ENCODE data around the gene SLC9A8. TPM values are rescaled to one million over a fixed set of nuclear protein-coding genes. Genes with fewer than 3 reads are reported as not detected.

The SLC9A8 gene
- total and polyA plus RNA-seq, 9 of the 15 experiments (the other 6 are each of a cell fraction or from before 2014, with no cell fraction given) = 0.56 to 9.7 (median 5.0) TPM

DNA sequence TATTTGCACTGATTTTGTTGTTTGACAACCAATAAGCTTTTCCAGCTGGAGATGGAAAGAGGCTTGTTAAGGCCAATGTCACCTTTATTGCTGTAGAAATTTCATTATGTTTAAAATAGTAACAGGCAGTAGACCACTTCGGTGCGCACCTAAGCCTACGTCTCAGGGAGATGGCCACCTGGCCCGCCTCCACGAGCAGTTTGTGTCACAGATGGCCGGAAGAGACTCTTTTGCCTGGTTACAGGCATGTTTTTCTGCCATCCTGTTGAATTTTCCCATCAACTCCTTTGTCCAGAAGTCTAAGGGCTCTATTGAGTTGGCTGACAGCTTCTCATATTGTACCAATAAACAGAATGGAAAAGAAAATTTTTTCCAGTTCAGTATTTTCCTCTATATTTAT, 51.0 kb downstream of the SLC9A8 start (continued):
- TF ChIP-seq ETS1 (conservative IDR thresholded peaks at IDR 0.05; ENCODE audit: control insufficient read depth, low read depth, low read length) (no peak), NFIX (CRISPR knock-in tag; IDR thresholded peaks at IDR 0.05; ENCODE audit: low read depth) (no peak)
- TF ChIP-seq, protein P1, sequence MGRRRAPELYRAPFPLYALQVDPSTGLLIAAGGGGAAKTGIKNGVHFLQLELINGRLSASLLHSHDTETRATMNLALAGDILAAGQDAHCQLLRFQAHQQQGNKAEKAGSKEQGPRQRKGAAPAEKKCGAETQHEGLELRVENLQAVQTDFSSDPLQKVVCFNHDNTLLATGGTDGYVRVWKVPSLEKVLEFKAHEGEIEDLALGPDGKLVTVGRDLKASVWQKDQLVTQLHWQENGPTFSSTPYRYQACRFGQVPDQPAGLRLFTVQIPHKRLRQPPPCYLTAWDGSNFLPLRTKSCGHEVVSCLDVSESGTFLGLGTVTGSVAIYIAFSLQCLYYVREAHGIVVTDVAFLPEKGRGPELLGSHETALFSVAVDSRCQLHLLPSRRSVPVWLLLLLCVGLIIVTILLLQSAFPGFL (CRISPR knock-in tag; IDR thresholded peaks at IDR 0.05) = no peak

- Histone ChIP-seq H3K27ac (ENCODE audit: extremely low read depth, low read depth, low read length) (no peak overlapping the region), H3K27me3 (ENCODE audit: control insufficient read depth in 2 of 2, insufficient read depth in 2 of 2, low read length in 2 of 2) (no peaks in the 10 kb centered on the region), H2AFZ (ENCODE audit: low read depth, low read length) (no peak overlapping the region), H3K79me2 (ENCODE audit: control insufficient read depth, insufficient read depth, low read length) (no peaks in the 10 kb centered on the region), H3K36me3 (ENCODE audit: control insufficient read depth, insufficient read depth, low read length) (peaks cover 16% of the 10 kb centered on the region; the same call in 2 of the 3 replicates), H4K20me1 (replicated peaks; ENCODE audit: control insufficient read depth, insufficient read depth, low read length) (no peaks in the 10 kb centered on the region), H3K9me1 (ENCODE audit: control insufficient read depth, insufficient read depth, low read length) (no peaks in the 10 kb centered on the region), H3K4me3 (no peak overlapping the region), H3K4me1 (replicated peaks in 1 of 2; ENCODE audit: control insufficient read depth in 2 of 2, insufficient read depth in 2 of 2, low read length in 2 of 2) (peaks cover 6 to 20% of the 10 kb centered on the region in 2 experiments; a peak in 4 of 5 replicates), H3K4me2 (ENCODE audit: insufficient read depth, low read length) (no peak overlapping the region), H3K9ac (ENCODE audit: insufficient read depth in 1 of 2, low read depth in 2 of 2, low read length in 2 of 2) (no peak overlapping the region), H3K9me3 (replicated peaks; ENCODE audit: control insufficient read depth, insufficient read depth, low read depth, low read length) (no peaks in the 10 kb centered on the region)
- BruUV-seq (replicated peaks) = no TSS peak
- WGBS (ENCODE audit: insufficient coverage, low coverage, missing lambda C conversion rate) = 80% methylated on average over 7 of the region's 7 CpGs
- TF ChIP-seq, protein P2, sequence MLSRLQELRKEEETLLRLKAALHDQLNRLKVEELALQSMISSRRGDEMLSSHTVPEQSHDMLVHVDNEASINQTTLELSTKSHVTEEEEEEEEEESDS (CRISPR knock-in tag; IDR thresholded peaks at IDR 0.05) = no peak
- TF ChIP-seq ZNF311 (CRISPR knock-in tag; IDR thresholded peaks at IDR 0.05) (no peak), SNRNP70 (optimal IDR thresholded peaks at IDR 0.05; ENCODE audit: low read depth, low read length) (no peak), SRSF9 (IDR thresholded peaks at IDR 0.05; ENCODE audit: borderline replicate concordance, low read depth, low read length) (no peak), MAZ (CRISPR knock-in tag; conservative IDR thresholded peaks at IDR 0.05 in 1 of 2, IDR thresholded peaks at IDR 0.05 in 1 of 2) (no peak)
- no peak for ATAC-seq
- POLR2A ChIA-PET = interaction anchor here (1.0 kb wide), 2 partner anchors 12 to 186 kb away, joined by 3 to 4 read pairs; no protein-coding TSS in a partner anchor
- CTCF ChIA-PET (ENCODE audit: low intra/inter-chr PET ratio) = no interaction called here
- FAIRE-seq = no peak
- no peak for DNase-seq (ENCODE audit: extremely low read depth in 1 of 4, low spot score in 3 of 4)
- in situ Hi-C loops (cut with MboI) (no loop called here), intact Hi-C loops (cut with micrococcal nuclease) (no loop called here)
Measured at GRCh38 chr20:49865559-49865958, 52.9 kb downstream of the SLC9A8 start.

All from K562 (cell line).